HuH-7 (cell line): ENCODE data around the gene KHDRBS1.
"Not testable (repeated sequence)": the region's sequence is repeated elsewhere in the genome, so short reads cannot be mapped to it uniquely, and the experiment has no call there.

Experiments
- DNase-seq: peaks from one replicate; pipeline ENCODE4 v3.0.0; 2011; ENCODE audit warnings: low spot score

The KHDRBS1 gene

GRCh38 chr1:32014199-32014947, 705 bp downstream of the KHDRBS1 start:
- peak; percentile 29 for DNase-seq

DNA sequence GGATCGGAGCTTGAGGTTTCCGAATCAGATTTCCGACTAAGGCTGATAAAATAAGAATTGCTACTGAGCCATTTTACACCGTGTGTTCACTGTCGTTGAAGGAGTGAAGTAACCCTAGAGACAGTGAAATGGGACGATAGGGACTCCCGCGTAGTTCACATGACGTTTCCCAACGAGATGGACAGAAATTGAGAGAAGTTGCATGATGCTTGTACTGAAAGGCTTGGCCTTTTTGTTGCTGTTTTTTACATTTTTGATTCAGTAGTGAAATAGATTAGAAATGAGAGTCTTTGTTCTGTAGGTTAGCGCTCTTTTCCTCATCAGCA, 1.2 kb downstream of the KHDRBS1 start:
- no peak for DNase-seq

DNA sequence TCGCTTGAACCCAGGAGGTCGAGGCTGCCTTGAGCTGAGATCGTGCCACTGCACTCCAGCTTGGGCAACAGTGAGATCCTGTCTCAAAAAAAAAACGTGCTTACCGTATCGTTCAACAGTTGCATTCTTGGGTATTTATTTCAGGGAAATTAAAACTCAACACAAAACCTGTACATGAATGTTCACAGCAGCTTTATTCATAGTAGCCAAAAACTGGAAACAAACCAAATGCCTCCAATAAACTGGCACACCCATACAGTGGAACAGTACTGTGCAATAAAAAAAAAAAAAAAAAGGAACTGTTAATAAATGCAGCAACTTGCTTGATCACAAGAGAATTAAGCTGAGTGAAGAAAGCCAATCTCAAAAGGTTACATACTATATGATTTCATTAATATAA, 6.7 kb downstream of the KHDRBS1 start:
- no peak for DNase-seq

GRCh38 chr1:32021574-32022018, 7.9 kb downstream of the KHDRBS1 start:
- DNase-seq = not testable (repeated sequence)

- DNase-seq = no peak
Measured at GRCh38 chr1:32023351-32023750, 9.7 kb downstream of the KHDRBS1 start.

- DNase-seq = no peak
Measured at GRCh38 chr1:32025515-32025914, 11.8 kb downstream of the KHDRBS1 start.

- DNase-seq = no peak
Measured at GRCh38 chr1:32028746-32029145, 15.1 kb downstream of the KHDRBS1 start.

GRCh38 chr1:32031578-32032274, 18.1 kb downstream of the KHDRBS1 start:
- no peak for DNase-seq

DNA sequence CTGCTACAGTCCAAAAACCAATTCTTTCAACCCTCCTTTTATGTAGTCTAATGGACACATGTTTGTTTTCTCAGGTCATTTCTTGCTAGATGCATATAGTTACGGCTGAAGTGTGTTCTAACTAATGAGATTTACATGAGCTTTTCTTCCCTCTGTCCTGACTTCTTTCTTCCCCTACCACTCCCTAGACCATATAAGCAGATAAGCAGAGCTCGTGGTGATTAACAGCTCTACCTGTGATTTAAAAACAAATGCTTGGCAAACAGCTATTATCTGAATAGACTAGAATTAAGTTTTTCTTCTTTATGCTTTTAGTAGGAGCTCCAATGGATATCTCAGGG, 18.6 kb downstream of the KHDRBS1 start:
- no peak for DNase-seq

DNA sequence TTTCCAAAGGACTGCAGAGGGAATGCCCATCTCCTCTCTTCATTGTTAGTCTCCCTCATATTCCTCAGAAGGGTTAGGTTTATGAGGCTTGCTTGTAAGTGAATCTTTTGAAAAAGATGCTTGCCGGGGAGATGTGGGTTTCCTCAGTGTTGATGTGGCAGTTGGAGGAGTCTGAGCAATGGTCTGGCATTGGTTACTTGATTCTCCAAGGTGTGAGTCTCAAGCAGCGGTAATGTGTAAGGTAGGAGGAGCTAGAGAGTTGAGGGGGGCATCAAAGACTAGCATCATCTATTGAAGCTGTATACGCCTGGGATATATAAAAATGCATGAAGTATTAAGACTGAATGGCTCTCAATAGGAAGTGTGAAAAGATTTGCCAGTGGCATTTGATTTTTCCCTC, 21.5 kb downstream of the KHDRBS1 start:
- DNase-seq = no peak

DNA sequence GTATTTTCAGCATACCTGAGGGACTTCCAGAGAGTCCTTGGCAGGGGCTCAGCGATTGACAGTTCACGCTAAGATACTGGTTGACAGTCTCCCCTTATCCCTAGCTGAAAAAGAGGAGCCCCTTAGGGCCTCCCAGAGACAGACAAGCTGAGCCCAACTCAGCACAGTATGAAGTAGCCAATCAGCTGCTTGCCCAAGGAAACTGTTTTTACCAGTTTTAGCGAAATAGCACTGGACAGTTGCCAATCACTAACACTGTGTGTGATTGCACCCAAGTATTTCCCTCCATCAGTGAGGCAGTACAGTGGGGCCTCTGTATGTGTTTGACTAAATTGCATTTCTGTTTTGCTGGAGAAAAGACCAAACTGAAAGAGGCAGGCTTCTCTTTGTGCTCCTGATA, 27.0 kb downstream of the KHDRBS1 start:
- no peak for DNase-seq

- no peak for DNase-seq
Measured at GRCh38 chr1:32042330-32042729, 28.7 kb downstream of the KHDRBS1 start.

DNA sequence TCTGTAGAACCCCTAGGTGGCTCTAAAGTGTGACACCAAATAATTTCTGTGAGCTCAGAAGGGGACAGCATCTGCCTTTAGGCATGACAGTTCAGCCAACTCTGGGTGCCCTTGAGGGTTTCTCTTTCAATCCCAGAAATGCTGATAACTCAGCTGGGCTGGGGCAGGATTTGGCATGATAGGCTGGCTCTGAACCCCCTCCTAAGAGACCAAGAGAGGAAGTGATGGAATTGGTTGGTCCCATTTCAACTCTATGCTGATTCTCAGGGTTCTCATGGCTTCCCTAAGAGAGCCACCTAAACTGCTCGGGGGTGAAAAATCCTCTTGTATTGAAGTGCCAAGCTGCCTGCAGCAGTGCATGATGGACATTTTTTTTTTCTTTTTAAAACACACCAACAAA, 30.6 kb downstream of the KHDRBS1 start:
- no peak for DNase-seq

GRCh38 chr1:32045772-32046171, 32.1 kb downstream of the KHDRBS1 start:
- DNase-seq = no peak

GRCh38 chr1:32047701-32048100, 34.0 kb downstream of the KHDRBS1 start:
- no peak for DNase-seq

DNA sequence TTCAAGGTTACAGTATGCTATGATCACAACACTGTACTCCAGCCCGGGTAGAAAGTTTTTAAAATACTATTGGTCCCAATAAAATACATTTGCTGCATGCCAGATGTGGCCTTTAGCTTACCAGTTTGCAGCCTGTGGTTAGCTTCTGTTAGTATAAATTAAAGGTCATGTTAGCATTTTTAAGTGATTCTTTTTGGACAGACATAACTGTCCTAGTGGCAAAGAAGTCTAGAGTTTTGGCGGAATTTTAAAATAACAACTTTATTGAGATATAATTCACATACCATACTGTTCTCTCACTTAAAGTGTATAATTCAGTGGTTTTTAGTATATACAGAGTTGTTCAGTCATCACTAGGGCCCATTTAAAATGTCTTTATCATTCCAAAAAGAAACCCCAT, 34.8 kb downstream of the KHDRBS1 start:
- DNase-seq = no peak

GRCh38 chr1:32051706-32052105, 38.0 kb downstream of the KHDRBS1 start:
- DNase-seq = no peak

DNA sequence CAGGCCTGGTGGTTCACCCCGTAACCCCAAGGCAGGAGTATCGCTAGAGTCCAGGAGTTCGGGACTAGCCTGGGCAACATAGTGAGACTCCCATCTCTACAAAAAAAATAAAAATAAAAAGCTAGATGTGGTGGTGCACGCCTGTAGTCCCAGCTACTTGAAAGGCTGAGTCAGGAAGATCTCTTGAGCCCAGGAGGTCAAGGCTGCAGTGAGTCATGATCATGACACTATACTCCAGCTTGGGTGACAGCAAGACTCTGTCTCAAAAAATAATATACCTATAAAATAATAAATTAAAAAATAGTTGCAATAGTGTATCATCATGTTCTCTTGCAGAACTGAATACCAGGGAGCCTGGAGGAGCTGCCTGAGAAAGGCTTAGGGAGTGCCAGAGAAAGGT, 39.2 kb downstream of the KHDRBS1 start:
- no peak for DNase-seq

GRCh38 chr1:32055416-32055815, 41.7 kb downstream of the KHDRBS1 start:
- no peak for DNase-seq

GRCh38 chr1:32056598-32056997, 42.9 kb downstream of the KHDRBS1 start:
- DNase-seq = no peak

- DNase-seq = no peak
Measured at GRCh38 chr1:32060914-32061313, 47.2 kb downstream of the KHDRBS1 start.

DNA sequence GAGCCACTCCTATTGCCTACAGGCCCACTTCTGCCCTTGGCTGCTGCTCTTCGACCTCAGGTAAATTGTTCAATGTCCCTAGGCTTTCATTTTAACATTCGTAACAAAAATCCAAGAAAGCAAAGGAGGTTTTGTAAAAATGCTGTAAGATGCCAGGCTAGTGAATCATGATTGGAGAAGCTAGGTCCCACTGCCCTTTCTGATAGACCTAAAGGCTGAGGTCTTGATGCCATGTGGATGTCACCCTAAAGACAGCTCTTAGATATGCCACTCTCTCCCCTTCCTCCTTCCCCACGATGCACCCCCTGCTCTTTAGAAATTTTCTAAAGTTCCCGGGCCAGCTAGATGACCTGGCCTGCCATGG, 49.2 kb downstream of the KHDRBS1 start:
- no peak for DNase-seq

DNA sequence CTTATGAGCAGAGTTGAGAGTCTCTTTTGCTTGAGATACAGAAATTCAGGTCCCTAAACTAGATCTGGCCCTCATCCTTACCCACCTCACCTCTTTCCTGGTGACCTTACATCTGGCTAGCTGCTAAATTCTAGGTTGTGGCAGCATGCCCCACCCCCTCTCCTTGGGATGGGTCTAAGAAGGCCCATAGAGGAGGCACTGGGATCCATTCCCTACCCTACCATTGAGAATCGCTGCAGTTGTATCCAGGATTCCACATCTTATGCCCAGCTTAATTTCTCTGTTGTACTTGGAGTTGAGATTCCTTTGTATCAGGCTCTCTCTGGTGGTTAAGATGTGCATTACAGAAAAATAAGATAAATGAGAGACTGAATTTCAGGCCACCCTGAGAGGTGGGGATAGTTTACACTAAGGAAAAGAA, 49.6 kb downstream of the KHDRBS1 start:
- DNase-seq = peak; percentile 30
